HepG2 (cell line): ENCODE measurements around the gene SAP25. TPM values are rescaled to one million over a fixed set of nuclear protein-coding genes. Genes with fewer than 3 reads are reported as not detected.

ENCODE experiments used
- CHD2 ChIP-seq: IDR thresholded peaks from 2 replicates; pipeline ENCODE4 v1.6.1; 2011; ENCODE audit warnings: low read depth, low read length, improper control_type of control experiment
- DR1 ChIP-seq: sonication (generic); formaldehyde crosslinking; IDR thresholded peaks from 2 replicates; pipeline ENCODE4 v1.8.0; 2021; ENCODE audit warnings: mild to moderate bottlenecking, missing genetic modification reagents, inconsistent platforms
- ELK4 ChIP-seq: sonication (generic); formaldehyde crosslinking; IDR thresholded peaks from 2 replicates; pipeline ENCODE4 v1.9.0; 2021; ENCODE audit warnings: missing genetic modification reagents, borderline replicate concordance
- FOXA1 ChIP-seq, 2 experiments: fragments of 450-650 bp in 1 of 2; sonication (generic) in 1 of 2; formaldehyde crosslinking in 1 of 2; IDR thresholded peaks; 2 replicates each; pipeline versions ENCODE4 v1.4.0 to v1.6.1; 2016 to 2020; ENCODE audit warnings: missing genetic modification reagents in 1 of 2
- MYNN ChIP-seq: sonication (generic); formaldehyde crosslinking; IDR thresholded peaks from 2 replicates; pipeline ENCODE4 v1.4.0; 2020; ENCODE audit warnings: mild to moderate bottlenecking, low read depth, missing genetic modification reagents
- PHB2 ChIP-seq: fragments of 450-650 bp; IDR thresholded peaks from 2 replicates; pipeline ENCODE4 v1.6.1; 2018; ENCODE audit not compliant: partially characterized antibody
- RFXAP ChIP-seq: sonication (generic); formaldehyde crosslinking; IDR thresholded peaks from 2 replicates; pipeline ENCODE4 v1.4.0; 2020; ENCODE audit warnings: missing genetic modification reagents, borderline replicate concordance
- SRSF1 ChIP-seq: fragments of 200-400 bp; formaldehyde crosslinking; optimal IDR thresholded peaks from 2 replicates; pipeline ENCODE3; 2017; ENCODE audit warnings: mild to moderate bottlenecking, low read depth, low read length, moderate library complexity
- SUZ12 ChIP-seq: fragments of 150-350 bp; IDR thresholded peaks from 2 replicates; pipeline ENCODE4 v1.6.1; 2014; ENCODE audit warnings: low read depth, low read length
- THRA ChIP-seq: sonication (generic); formaldehyde crosslinking; IDR thresholded peaks from 2 replicates; pipeline ENCODE4 v1.4.0; 2020; ENCODE audit warnings: missing genetic modification reagents, borderline replicate concordance
- ZIK1 ChIP-seq: sonication (generic); formaldehyde crosslinking; IDR thresholded peaks from 2 replicates; pipeline ENCODE4 v1.5.0; 2020; ENCODE audit warnings: mild to moderate bottlenecking, low read depth, missing genetic modification reagents, borderline replicate concordance
- ZNF136 ChIP-seq: sonication (generic); formaldehyde crosslinking; IDR thresholded peaks from 2 replicates; pipeline ENCODE4 v1.8.1; 2022; ENCODE audit warnings: low read depth, mild to moderate bottlenecking, moderate library complexity, missing genetic modification reagents
- polyA plus RNA-seq, 8 experiments: library from polyadenylated mRNA; depleted of rRNA in 3 of 8; stranded (reverse) in 7 of 8; unstranded in 1 of 8; fragments of >200 nt; fragmentation: Illumina TruSeq in 4 of 8; extraction: Trizol in 4 of 8; gene quantifications; 2 replicates each; pipeline versions ENCODE4 v1.2.1 to v1.2.3, GENCODE V29; 2011 to 2016; ENCODE audit warnings: low read depth in 4 of 8, missing spikeins in 1 of 8, mixed read lengths in 1 of 8; ENCODE audit not compliant: insufficient read depth in 1 of 8
- total RNA-seq, 5 experiments: library from RNA; depleted of rRNA; stranded (reverse); fragments of >200 nt; fragmentation: Illumina TruSeq; extraction: Trizol; gene quantifications; 2 replicates each; pipeline ENCODE4 v1.2.3, GENCODE V29; 2016; ENCODE audit warnings: low read depth in 1 of 5
- TF ChIP-seq, protein P1 (sequence below): sonication (generic); formaldehyde crosslinking; IDR thresholded peaks from 2 replicates; pipeline ENCODE4 v1.8.0; 2022; ENCODE audit warnings: missing genetic modification reagents, mild to moderate bottlenecking, inconsistent platforms, borderline replicate concordance
- TF ChIP-seq, protein P2 (sequence below): sonication (generic); formaldehyde crosslinking; IDR thresholded peaks from 2 replicates; pipeline ENCODE4 v1.5.0; 2020; ENCODE audit warnings: mild to moderate bottlenecking, missing genetic modification reagents
- TF ChIP-seq, protein P3 (sequence below): sonication (generic); formaldehyde crosslinking; IDR thresholded peaks from 2 replicates; pipeline ENCODE4 v1.4.0; 2020; ENCODE audit warnings: missing genetic modification reagents, mild to moderate bottlenecking, borderline replicate concordance

Gene SAP25
- total and polyA plus RNA-seq, 2 of the 13 experiments (the other 11 are each of a cell fraction or from before 2014, with no cell fraction given) = 0.15 to 0.20 TPM

DNA sequence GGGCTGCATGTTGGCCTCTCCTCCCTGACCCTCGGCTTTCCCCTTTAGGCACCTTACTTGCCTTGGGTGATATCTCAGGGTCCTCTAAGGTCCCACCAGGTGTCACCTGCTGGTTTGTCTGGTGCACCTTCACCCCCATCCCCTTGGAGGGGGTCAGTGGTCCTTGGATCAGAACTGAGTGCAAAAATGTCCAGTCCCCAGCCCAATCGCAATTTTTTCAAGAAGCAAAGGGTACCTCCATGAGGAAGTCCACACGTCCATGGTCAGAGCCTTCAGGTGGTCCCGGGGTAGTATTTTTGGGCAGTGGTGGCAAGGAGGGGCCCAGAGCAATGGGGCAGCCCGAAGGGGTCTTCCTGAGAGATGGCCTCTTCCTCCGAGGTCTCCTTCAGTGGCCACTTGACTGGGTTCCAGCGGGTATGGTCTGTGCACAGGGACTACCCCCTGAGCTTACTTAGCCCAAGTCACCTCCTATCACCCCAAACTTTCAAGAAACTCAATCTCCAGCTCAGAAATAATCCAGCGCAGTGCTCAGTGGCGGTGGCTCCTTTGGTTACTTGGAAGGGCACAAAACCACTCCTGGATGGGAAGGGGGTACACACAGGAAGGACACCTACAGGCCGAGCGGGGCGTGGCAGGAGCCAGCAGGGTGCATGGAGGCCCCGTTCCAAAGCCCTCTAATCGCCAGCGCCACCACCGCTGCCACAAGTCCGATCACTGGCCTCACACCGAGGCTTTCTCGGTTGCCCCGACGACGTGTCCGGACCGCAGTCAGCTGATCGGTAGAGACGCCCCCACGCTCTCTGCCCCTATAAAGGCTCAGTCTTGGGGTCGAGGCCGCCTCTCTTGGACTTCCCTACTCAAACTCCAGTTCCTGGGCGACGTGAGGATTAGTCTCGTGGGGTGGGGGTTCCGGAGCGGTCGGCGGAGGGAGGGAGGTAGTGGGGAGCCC, 4.5 kb downstream of the SAP25 start (continued):
- TF ChIP-seq ZIK1 (CRISPR knock-in tag) (no peak), RFXAP (CRISPR knock-in tag) (no peak), FOXA1 (IDR thresholded peaks at IDR 0.05) (no peak), FOXA1 (CRISPR knock-in tag; IDR thresholded peaks at IDR 0.05) (peak; percentile 53; the same call in 1 of the 2 replicates), MYNN (CRISPR knock-in tag) (no peak), ZNF136 (peak; percentile 79), ELK4 (CRISPR knock-in tag) (0 out of 2 replicates have a peak, but pooled peaks have one; percentile 46), THRA (CRISPR knock-in tag) (peak; percentile 31; the same call in 1 of the 2 replicates), SRSF1 (peak; percentile 96), PHB2 (no peak), SUZ12 (no peak), DR1 (CRISPR knock-in tag) (peak; percentile 63; the same call in 1 of the 2 replicates), CHD2 (no peak; the same call in 1 of the 2 replicates)
- TF ChIP-seq, protein P1, sequence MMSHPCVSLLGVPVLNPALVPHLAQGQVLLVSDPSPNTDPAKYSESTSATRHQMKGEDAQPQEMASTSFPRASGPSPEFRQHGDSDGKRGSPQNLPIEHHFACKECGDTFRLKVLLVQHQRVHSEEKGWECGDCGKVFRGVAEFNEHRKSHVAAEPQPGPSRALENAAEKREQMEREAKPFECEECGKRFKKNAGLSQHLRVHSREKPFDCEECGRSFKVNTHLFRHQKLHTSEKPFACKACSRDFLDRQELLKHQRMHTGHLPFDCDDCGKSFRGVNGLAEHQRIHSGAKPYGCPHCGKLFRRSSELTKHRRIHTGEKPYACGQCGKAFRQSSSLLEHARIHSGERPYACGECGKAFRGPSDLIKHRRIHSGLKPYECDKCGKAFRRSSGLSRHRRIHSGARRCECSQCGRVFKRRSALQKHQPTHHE (CRISPR knock-in tag) = no peak; the same call in 1 of the 2 replicates
- TF ChIP-seq, protein P2, sequence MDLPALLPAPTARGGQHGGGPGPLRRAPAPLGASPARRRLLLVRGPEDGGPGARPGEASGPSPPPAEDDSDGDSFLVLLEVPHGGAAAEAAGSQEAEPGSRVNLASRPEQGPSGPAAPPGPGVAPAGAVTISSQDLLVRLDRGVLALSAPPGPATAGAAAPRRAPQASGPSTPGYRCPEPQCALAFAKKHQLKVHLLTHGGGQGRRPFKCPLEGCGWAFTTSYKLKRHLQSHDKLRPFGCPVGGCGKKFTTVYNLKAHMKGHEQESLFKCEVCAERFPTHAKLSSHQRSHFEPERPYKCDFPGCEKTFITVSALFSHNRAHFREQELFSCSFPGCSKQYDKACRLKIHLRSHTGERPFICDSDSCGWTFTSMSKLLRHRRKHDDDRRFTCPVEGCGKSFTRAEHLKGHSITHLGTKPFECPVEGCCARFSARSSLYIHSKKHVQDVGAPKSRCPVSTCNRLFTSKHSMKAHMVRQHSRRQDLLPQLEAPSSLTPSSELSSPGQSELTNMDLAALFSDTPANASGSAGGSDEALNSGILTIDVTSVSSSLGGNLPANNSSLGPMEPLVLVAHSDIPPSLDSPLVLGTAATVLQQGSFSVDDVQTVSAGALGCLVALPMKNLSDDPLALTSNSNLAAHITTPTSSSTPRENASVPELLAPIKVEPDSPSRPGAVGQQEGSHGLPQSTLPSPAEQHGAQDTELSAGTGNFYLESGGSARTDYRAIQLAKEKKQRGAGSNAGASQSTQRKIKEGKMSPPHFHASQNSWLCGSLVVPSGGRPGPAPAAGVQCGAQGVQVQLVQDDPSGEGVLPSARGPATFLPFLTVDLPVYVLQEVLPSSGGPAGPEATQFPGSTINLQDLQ (CRISPR knock-in tag) = no peak
- TF ChIP-seq, protein P3, sequence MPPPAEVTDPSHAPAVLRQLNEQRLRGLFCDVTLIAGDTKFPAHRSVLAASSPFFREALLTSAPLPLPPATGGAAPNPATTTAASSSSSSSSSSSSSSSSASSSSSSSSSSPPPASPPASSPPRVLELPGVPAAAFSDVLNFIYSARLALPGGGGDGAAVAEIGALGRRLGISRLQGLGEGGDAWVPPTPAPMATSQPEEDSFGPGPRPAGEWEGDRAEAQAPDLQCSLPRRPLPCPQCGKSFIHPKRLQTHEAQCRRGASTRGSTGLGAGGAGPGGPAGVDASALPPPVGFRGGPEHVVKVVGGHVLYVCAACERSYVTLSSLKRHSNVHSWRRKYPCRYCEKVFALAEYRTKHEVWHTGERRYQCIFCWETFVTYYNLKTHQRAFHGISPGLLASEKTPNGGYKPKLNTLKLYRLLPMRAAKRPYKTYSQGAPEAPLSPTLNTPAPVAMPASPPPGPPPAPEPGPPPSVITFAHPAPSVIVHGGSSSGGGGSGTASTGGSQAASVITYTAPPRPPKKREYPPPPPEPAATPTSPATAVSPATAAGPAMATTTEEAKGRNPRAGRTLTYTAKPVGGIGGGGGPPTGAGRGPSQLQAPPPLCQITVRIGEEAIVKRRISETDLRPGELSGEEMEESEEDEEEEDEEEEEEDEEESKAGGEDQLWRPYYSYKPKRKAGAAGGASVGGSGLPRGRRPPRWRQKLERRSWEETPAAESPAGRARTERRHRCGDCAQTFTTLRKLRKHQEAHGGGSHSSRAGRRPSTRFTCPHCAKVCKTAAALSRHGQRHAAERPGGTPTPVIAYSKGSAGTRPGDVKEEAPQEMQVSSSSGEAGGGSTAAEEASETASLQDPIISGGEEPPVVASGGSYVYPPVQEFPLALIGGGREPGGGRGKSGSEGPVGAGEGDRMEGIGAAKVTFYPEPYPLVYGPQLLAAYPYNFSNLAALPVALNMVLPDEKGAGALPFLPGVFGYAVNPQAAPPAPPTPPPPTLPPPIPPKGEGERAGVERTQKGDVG (CRISPR knock-in tag) = no peak
